HL-60 (cell line): ENCODE data around the gene FRMD8.

Experiments used
- DNase-seq, 2 experiments: peaks; one replicate each; pipeline ENCODE4 v3.0.0-alpha.2; 2010 to 2020; ENCODE audit warnings: low read depth in 1 of 2, low spot score in 1 of 2
- H3K27ac ChIP-seq: fragments of 250-450 bp; sonication (Bioruptor Pico); replicated peaks from 2 replicates; pipeline ENCODE4 v1.5.1; 2020; ENCODE audit warnings: mild to moderate bottlenecking, moderate library complexity
- H3K27me3 ChIP-seq: fragments of 250-450 bp; sonication (Bioruptor Pico); 2 replicates; pipeline ENCODE4 v1.5.1; 2021; ENCODE audit warnings: mild to moderate bottlenecking, moderate library complexity; ENCODE audit not compliant: insufficient read depth, poor library complexity, severe bottlenecking
- H3K4me3 ChIP-seq: replicated peaks from 2 replicates; pipeline ENCODE4 v1.5.1; 2011; ENCODE audit warnings: mild to moderate bottlenecking, control low read depth, low read length; ENCODE audit not compliant: insufficient read depth
- GABPA ChIP-seq: IDR thresholded peaks from 2 replicates; pipeline ENCODE4 v1.6.1; 2012; ENCODE audit warnings: low read depth
- POLR2AphosphoS5 ChIP-seq: IDR thresholded peaks from 2 replicates; pipeline ENCODE4 v1.6.1; 2012; ENCODE audit warnings: low read depth
- SPI1 ChIP-seq: IDR thresholded peaks from 2 replicates; pipeline ENCODE4 v1.6.1; 2012; ENCODE audit warnings: low read depth, mild to moderate bottlenecking, borderline replicate concordance
- TF ChIP-seq, protein P1 (sequence below): IDR thresholded peaks from one replicate; pipeline ENCODE4 v1.5.1; 2011; ENCODE audit warnings: low read length, control low read depth, inconsistent platforms; ENCODE audit not compliant: insufficient read depth
- TF ChIP-seq, protein P2 (sequence below): IDR thresholded peaks from 2 replicates; pipeline ENCODE4 v1.6.1; 2012; ENCODE audit warnings: low read depth; ENCODE audit not compliant: insufficient replicate concordance

The FRMD8 gene

DNA sequence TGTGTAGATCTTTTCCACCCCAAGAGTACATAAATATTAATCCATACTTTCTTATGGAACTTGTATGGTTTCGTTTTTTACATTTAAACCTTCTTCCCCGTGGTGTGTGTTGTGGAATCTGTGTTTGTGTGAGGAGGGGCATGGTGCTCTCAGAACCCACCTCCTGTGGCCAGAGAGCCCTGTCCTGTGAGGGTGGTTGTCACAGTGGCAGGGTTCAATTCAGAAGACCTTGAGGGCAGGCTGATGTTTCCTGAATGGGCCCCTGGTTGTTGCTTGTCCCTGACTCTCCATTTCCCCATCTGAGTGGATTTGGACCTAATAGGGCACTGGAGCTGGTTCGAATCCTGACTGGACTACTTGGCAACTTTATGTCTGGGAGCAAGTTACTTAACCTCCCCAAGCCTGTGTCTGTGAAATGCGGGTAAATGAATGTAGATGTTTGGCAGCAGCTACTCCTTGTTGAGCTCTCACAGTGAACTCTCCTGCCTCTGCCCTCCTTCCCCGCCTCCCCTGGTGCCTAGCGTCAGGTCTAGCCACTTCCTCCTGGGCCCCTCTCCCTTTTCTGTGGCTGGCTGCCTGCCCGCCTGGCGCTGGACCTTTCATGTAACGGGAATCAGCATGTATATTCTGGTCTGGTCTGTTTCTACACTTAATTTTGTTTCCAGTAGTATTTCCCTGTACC, 43.4 kb downstream of the FRMD8 start:
- TF ChIP-seq, protein P1, sequence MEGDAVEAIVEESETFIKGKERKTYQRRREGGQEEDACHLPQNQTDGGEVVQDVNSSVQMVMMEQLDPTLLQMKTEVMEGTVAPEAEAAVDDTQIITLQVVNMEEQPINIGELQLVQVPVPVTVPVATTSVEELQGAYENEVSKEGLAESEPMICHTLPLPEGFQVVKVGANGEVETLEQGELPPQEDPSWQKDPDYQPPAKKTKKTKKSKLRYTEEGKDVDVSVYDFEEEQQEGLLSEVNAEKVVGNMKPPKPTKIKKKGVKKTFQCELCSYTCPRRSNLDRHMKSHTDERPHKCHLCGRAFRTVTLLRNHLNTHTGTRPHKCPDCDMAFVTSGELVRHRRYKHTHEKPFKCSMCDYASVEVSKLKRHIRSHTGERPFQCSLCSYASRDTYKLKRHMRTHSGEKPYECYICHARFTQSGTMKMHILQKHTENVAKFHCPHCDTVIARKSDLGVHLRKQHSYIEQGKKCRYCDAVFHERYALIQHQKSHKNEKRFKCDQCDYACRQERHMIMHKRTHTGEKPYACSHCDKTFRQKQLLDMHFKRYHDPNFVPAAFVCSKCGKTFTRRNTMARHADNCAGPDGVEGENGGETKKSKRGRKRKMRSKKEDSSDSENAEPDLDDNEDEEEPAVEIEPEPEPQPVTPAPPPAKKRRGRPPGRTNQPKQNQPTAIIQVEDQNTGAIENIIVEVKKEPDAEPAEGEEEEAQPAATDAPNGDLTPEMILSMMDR: no peak
- TF ChIP-seq GABPA (no peak), SPI1 (peak; percentile 89), POLR2AphosphoS5 (peak; percentile 69)
- peak; percentile 46 to 89 for DNase-seq
- no peaks in the 10 kb centered on the region for H3K27me3 ChIP-seq
- 0 out of 2 replicates have a peak overlapping the region, but pooled peaks have one; percentile 2 for H3K4me3 ChIP-seq
- H3K27ac ChIP-seq: peak overlapping the region; percentile 100

DNA sequence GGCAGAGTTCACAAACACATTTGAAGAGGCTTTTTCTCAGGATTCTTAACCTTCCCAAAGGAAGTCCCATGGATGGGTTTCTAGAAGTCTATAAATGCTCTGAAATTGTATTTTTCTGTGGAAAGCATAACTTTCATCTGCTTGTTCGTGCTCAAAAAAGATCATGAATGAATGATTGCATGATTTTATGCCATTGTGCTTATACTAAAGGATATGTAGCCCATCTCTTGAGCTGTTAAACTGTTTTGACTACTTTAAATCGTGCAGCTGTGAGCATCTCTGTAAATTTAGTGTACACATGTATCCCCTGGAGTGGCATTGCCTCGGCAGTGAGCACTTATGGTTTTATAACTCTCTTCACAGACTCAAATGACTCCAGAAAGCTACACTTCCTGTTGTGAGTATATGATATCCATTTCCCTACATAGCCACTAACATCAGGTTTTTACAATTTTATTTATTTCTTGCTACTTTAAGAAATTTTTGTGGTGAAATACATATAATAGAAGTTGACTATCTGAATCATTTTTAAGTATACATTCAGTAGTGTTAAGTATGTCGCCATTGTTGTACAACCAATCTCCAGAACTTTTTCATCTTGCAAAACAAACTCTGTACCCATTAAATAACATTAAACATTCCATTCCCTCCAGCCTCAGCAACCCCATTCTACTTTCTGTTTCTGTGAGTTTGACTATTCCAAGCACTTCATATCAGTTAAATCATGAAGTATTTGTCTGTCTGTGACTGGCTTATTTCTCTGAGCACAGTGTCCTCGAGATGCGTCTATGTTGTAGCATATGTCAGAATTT, 44.2 kb downstream of the FRMD8 start:
- no peak for DNase-seq
- H3K27me3 ChIP-seq: no peaks in the 10 kb centered on the region
- peak overlapping the region; percentile 100 for H3K27ac ChIP-seq
- TF ChIP-seq SPI1 (peak; percentile 13; the same call in 1 of the 2 replicates), POLR2AphosphoS5 (no peak)
- 0 out of 2 replicates have a peak overlapping the region, but pooled peaks have one; percentile 2 for H3K4me3 ChIP-seq

DNA sequence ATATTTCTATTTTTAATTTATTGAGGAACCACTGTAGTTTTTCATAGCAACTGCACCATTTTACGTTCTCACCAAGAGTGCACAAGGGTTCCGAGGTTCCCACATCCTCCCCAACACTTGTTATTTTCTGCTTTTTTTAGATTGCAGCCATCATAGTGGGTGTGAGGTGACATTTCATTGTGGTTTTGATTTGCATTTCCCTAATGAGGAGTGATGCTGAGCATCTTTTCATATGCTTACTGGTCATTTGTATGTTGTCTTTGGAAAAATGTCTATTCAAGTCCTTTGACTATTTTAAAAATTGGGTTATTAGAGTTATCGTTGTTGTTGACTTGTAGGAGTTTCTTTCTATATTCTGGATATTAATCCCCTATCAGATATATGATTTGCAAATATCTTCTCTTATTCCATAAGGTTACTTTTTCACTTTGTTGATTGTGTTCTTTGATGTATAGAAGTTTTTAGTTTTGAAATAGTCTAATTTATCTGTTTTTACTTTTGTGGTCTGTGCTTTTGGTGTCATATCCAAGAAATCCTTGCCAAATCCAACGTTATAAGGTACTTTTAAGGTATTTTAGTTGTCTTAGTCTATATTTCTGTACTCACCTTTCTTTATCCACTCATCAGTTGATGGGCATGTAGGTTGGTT, 45.1 kb downstream of the FRMD8 start:
- DNase-seq: no peak
- H3K27me3 ChIP-seq: no peaks in the 10 kb centered on the region
- TF ChIP-seq, protein P1: no peak
- TF ChIP-seq SPI1: no peak
- TF ChIP-seq, protein P2, sequence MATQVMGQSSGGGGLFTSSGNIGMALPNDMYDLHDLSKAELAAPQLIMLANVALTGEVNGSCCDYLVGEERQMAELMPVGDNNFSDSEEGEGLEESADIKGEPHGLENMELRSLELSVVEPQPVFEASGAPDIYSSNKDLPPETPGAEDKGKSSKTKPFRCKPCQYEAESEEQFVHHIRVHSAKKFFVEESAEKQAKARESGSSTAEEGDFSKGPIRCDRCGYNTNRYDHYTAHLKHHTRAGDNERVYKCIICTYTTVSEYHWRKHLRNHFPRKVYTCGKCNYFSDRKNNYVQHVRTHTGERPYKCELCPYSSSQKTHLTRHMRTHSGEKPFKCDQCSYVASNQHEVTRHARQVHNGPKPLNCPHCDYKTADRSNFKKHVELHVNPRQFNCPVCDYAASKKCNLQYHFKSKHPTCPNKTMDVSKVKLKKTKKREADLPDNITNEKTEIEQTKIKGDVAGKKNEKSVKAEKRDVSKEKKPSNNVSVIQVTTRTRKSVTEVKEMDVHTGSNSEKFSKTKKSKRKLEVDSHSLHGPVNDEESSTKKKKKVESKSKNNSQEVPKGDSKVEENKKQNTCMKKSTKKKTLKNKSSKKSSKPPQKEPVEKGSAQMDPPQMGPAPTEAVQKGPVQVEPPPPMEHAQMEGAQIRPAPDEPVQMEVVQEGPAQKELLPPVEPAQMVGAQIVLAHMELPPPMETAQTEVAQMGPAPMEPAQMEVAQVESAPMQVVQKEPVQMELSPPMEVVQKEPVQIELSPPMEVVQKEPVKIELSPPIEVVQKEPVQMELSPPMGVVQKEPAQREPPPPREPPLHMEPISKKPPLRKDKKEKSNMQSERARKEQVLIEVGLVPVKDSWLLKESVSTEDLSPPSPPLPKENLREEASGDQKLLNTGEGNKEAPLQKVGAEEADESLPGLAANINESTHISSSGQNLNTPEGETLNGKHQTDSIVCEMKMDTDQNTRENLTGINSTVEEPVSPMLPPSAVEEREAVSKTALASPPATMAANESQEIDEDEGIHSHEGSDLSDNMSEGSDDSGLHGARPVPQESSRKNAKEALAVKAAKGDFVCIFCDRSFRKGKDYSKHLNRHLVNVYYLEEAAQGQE: no peak
- no peak for TF ChIP-seq POLR2AphosphoS5
- no peak for TF ChIP-seq GABPA
- H3K27ac ChIP-seq: no peak overlapping the region
- H3K4me3 ChIP-seq: no peak overlapping the region

DNA sequence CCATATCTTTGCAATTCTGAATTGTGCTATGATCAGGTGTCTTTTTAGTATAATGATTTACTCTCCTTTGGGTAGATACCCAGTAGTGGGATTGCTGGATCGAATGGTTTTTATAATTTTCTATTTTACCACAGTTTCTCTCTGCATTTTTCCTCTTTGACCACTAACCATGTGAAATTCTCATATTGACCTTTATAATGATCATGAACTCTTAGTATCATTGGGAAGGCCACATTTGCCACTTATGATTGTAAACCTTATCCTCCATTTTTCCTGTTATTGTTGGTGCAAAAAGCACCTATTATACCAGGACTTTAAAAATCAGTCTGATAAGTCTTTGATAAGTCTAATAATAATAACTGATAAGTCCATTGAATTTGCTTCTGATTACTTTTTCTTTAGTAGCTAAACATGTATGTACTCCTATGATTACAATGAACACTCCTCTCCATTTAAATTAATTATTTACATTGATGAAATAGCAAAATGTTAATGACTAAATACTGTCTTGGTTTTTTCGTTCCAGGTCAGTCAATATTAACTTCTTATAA, 45.7 kb downstream of the FRMD8 start:
- Histone ChIP-seq H3K4me3 (no peak overlapping the region), H3K27me3 (no peaks in the 10 kb centered on the region), H3K27ac (no peak overlapping the region)
- TF ChIP-seq, protein P2: no peak
- TF ChIP-seq SPI1 (no peak), GABPA (no peak), POLR2AphosphoS5 (no peak)
- TF ChIP-seq, protein P1: no peak
- no peak for DNase-seq
